Measurements from ENCODE around the gene R3HCC1L.

R3HCC1L gene

GRCh38 chr10:98212196-98212595 lies 77.7 kb downstream of the R3HCC1L start:
- Histone ChIP-seq H3K27me3 (replicated peaks; ENCODE audit: insufficient read depth, low read length) (no peaks in the 10 kb centered on the region), H3K27ac (ENCODE audit: low read length) (no peak overlapping the region), H3K9me2 (replicated peaks; ENCODE audit: insufficient read depth, low read length) (no peaks in the 10 kb centered on the region), H4K20me1 (ENCODE audit: insufficient read depth, low read length) (no peaks in the 10 kb centered on the region), H3K4me1 (ENCODE audit: low read length) (no peaks in the 10 kb centered on the region), H3K9ac (ENCODE audit: low read length) (no peak overlapping the region), H3K4me2 (ENCODE audit: low read depth, low read length) (no peak overlapping the region), H3K4me3 (ENCODE audit: low read length) (no peak overlapping the region), H3K9me3 (replicated peaks; ENCODE audit: insufficient read depth, low read length) (no peaks in the 10 kb centered on the region), H3K36me3 (replicated peaks; ENCODE audit: insufficient read depth, low read length) (no peaks in the 10 kb centered on the region), H2AFZ (ENCODE audit: low read length) (no peak overlapping the region), H3F3A (ENCODE audit: insufficient read depth, low read length) (no peaks in the 10 kb centered on the region), H3K79me2 (ENCODE audit: low read length) (peaks cover 14% of the 10 kb centered on the region; the same call in 1 of the 2 replicates)
- DNase-seq, result no peak
- TF ChIP-seq EZH2 (optimal IDR thresholded peaks at IDR 0.05; ENCODE audit: low read depth, low read length), result no peak
- no peak for TF ChIP-seq EZH2phosphoT487 (IDR thresholded peaks at IDR 0.05; ENCODE audit: low read length)
- no peak for TF ChIP-seq CTCF (IDR thresholded peaks at IDR 0.05; ENCODE audit: low read length)

GRCh38 chr10:98213740-98214139 lies 79.3 kb downstream of the R3HCC1L start:
- TF ChIP-seq EZH2phosphoT487 (IDR thresholded peaks at IDR 0.05; ENCODE audit: low read length), result no peak
- no peak for DNase-seq
- H3K4me3 ChIP-seq (ENCODE audit: low read length), result no peak overlapping the region
- no peaks in the 10 kb centered on the region for H3K27me3 ChIP-seq (replicated peaks; ENCODE audit: insufficient read depth, low read length)
- no peak overlapping the region for H3K9ac ChIP-seq (ENCODE audit: low read length)
- no peaks in the 10 kb centered on the region for H3K36me3 ChIP-seq (replicated peaks; ENCODE audit: insufficient read depth, low read length)
- no peaks in the 10 kb centered on the region for H3F3A ChIP-seq (ENCODE audit: insufficient read depth, low read length)
- no peaks in the 10 kb centered on the region for H3K9me3 ChIP-seq (replicated peaks; ENCODE audit: insufficient read depth, low read length)
- H2AFZ ChIP-seq (ENCODE audit: low read length), result no peak overlapping the region
- H3K79me2 ChIP-seq (ENCODE audit: low read length), result peaks cover 22% of the 10 kb centered on the region
- H3K4me2 ChIP-seq (ENCODE audit: low read depth, low read length), result no peak overlapping the region
- no peak overlapping the region for H3K27ac ChIP-seq (ENCODE audit: low read length)
- H4K20me1 ChIP-seq (ENCODE audit: insufficient read depth, low read length), result no peaks in the 10 kb centered on the region
- H3K4me1 ChIP-seq (ENCODE audit: low read length), result no peaks in the 10 kb centered on the region
- no peaks in the 10 kb centered on the region for H3K9me2 ChIP-seq (replicated peaks; ENCODE audit: insufficient read depth, low read length)

GRCh38 chr10:98215373-98215772 lies 80.9 kb downstream of the R3HCC1L start:
- Histone ChIP-seq H3K4me2 (ENCODE audit: low read depth, low read length) (no peak overlapping the region), H3F3A (ENCODE audit: insufficient read depth, low read length) (no peaks in the 10 kb centered on the region), H2AFZ (ENCODE audit: low read length) (no peak overlapping the region), H3K4me1 (ENCODE audit: low read length) (no peaks in the 10 kb centered on the region), H3K36me3 (replicated peaks; ENCODE audit: insufficient read depth, low read length) (no peaks in the 10 kb centered on the region), H4K20me1 (ENCODE audit: insufficient read depth, low read length) (no peaks in the 10 kb centered on the region), H3K27me3 (replicated peaks; ENCODE audit: insufficient read depth, low read length) (no peaks in the 10 kb centered on the region), H3K27ac (ENCODE audit: low read length) (no peak overlapping the region), H3K79me2 (ENCODE audit: low read length) (peaks cover 37% of the 10 kb centered on the region), H3K9me2 (replicated peaks; ENCODE audit: insufficient read depth, low read length) (no peaks in the 10 kb centered on the region), H3K9ac (ENCODE audit: low read length) (no peak overlapping the region), H3K9me3 (replicated peaks; ENCODE audit: insufficient read depth, low read length) (no peaks in the 10 kb centered on the region), H3K4me3 (ENCODE audit: low read length) (no peak overlapping the region)
- DNase-seq, result no peak
- TF ChIP-seq CTCF (IDR thresholded peaks at IDR 0.05; ENCODE audit: low read length) (no peak), EZH2phosphoT487 (IDR thresholded peaks at IDR 0.05; ENCODE audit: low read length) (no peak), EZH2 (optimal IDR thresholded peaks at IDR 0.05; ENCODE audit: low read depth, low read length) (no peak)

GRCh38 chr10:98217801-98218200 lies 83.3 kb downstream of the R3HCC1L start:
- Histone ChIP-seq H4K20me1 (ENCODE audit: insufficient read depth, low read length) (no peaks in the 10 kb centered on the region), H3K4me2 (ENCODE audit: low read depth, low read length) (no peak overlapping the region), H3K79me2 (ENCODE audit: low read length) (peaks cover 33% of the 10 kb centered on the region), H3K27me3 (replicated peaks; ENCODE audit: insufficient read depth, low read length) (no peaks in the 10 kb centered on the region), H3K4me3 (ENCODE audit: low read length) (no peak overlapping the region), H3K9me3 (replicated peaks; ENCODE audit: insufficient read depth, low read length) (no peaks in the 10 kb centered on the region), H3F3A (ENCODE audit: insufficient read depth, low read length) (no peaks in the 10 kb centered on the region), H2AFZ (ENCODE audit: low read length) (no peak overlapping the region), H3K9ac (ENCODE audit: low read length) (no peak overlapping the region), H3K27ac (ENCODE audit: low read length) (no peak overlapping the region), H3K9me2 (replicated peaks; ENCODE audit: insufficient read depth, low read length) (no peaks in the 10 kb centered on the region), H3K36me3 (replicated peaks; ENCODE audit: insufficient read depth, low read length) (no peaks in the 10 kb centered on the region), H3K4me1 (ENCODE audit: low read length) (no peaks in the 10 kb centered on the region)
- TF ChIP-seq CTCF (IDR thresholded peaks at IDR 0.05; ENCODE audit: low read length) (no peak), EZH2 (optimal IDR thresholded peaks at IDR 0.05; ENCODE audit: low read depth, low read length) (no peak), EZH2phosphoT487 (IDR thresholded peaks at IDR 0.05; ENCODE audit: low read length) (no peak)
- no peak for DNase-seq
